Measurements from ENCODE around the gene GATA6. TPM values are rescaled to one million over a fixed set of nuclear protein-coding genes. Genes with fewer than 3 reads are reported as not detected.

The GATA6 gene
- total RNA-seq, 4 donors from 2014 or later, result 0.34 to 1.2 (median 0.86) TPM

DNA sequence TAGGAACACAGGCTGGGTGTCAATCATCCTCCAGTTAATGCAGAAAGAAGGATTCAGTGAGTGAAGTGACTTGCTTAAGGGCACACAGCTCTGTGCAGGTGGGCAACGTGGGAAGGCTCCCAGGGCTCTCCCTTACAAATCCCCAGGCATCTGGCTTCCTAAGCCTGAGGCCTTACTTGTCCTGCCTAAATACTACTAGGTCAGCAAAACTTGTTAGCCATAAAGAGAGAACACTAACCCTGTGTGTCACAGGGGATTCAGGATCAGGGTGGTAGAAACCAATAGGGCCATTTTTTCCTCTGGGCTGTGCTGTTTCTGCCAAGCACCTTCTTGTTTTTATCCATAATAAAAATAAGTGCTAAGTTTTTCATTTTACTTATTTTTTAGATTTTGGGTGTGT, 55.0 kb downstream of the GATA6 start:
- DNase-seq (no peak), ATAC-seq (no peak)
- no peaks in the 10 kb centered on the region for H3K9me3 ChIP-seq
- TF ChIP-seq POLR2A (IDR thresholded peaks at IDR 0.05), result no peak
- TF ChIP-seq, protein P1, sequence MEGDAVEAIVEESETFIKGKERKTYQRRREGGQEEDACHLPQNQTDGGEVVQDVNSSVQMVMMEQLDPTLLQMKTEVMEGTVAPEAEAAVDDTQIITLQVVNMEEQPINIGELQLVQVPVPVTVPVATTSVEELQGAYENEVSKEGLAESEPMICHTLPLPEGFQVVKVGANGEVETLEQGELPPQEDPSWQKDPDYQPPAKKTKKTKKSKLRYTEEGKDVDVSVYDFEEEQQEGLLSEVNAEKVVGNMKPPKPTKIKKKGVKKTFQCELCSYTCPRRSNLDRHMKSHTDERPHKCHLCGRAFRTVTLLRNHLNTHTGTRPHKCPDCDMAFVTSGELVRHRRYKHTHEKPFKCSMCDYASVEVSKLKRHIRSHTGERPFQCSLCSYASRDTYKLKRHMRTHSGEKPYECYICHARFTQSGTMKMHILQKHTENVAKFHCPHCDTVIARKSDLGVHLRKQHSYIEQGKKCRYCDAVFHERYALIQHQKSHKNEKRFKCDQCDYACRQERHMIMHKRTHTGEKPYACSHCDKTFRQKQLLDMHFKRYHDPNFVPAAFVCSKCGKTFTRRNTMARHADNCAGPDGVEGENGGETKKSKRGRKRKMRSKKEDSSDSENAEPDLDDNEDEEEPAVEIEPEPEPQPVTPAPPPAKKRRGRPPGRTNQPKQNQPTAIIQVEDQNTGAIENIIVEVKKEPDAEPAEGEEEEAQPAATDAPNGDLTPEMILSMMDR (IDR thresholded peaks at IDR 0.05 in 4 of 5, conservative IDR thresholded peaks at IDR 0.05 in 1 of 5), result no peak
- intact Hi-C loops (cut with DNase I; ENCODE audit: low total_unique reads) (no loop called here), in situ Hi-C loops (cut with MboI; ENCODE audit: low sequenced_read_pairs in 4 of 4) (no loop called here)
- H3K4me3 ChIP-seq, result no peak overlapping the region
- H3K27ac ChIP-seq, result no peak overlapping the region
- no peaks in the 10 kb centered on the region for H3K36me3 ChIP-seq
- H3K4me1 ChIP-seq, result no peaks in the 10 kb centered on the region
- H3K27me3 ChIP-seq, result no peaks in the 10 kb centered on the region

GRCh38 chr18:22226801-22227200, 57.4 kb downstream of the GATA6 start:
- in situ Hi-C loops (cut with MboI; ENCODE audit: low sequenced_read_pairs in 4 of 4) (no loop called here), intact Hi-C loops (cut with DNase I; ENCODE audit: low total_unique reads) (no loop called here)
- Histone ChIP-seq H3K4me3 (no peak overlapping the region), H3K36me3 (no peaks in the 10 kb centered on the region), H3K4me1 (no peaks in the 10 kb centered on the region), H3K9me3 (no peaks in the 10 kb centered on the region), H3K27ac (no peak overlapping the region), H3K27me3 (no peaks in the 10 kb centered on the region)
- DNase-seq, result no peak
- no peak for ATAC-seq
- TF ChIP-seq, protein P1 (IDR thresholded peaks at IDR 0.05 in 4 of 5, conservative IDR thresholded peaks at IDR 0.05 in 1 of 5), result no peak
- no peak for TF ChIP-seq POLR2A (IDR thresholded peaks at IDR 0.05)

GRCh38 chr18:22228976-22229375, 59.6 kb downstream of the GATA6 start:
- H3K9me3 ChIP-seq, result no peaks in the 10 kb centered on the region
- TF ChIP-seq, protein P1 (IDR thresholded peaks at IDR 0.05 in 4 of 5, conservative IDR thresholded peaks at IDR 0.05 in 1 of 5), result no peak
- no peak for TF ChIP-seq POLR2A (IDR thresholded peaks at IDR 0.05)
- no peak overlapping the region for H3K4me3 ChIP-seq
- in situ Hi-C loops (cut with MboI; ENCODE audit: low sequenced_read_pairs in 4 of 4), result no loop called here
- no peaks in the 10 kb centered on the region for H3K27me3 ChIP-seq
- no peak for DNase-seq
- intact Hi-C loops (cut with DNase I; ENCODE audit: low total_unique reads), result no loop called here
- no peaks in the 10 kb centered on the region for H3K4me1 ChIP-seq
- H3K36me3 ChIP-seq, result no peaks in the 10 kb centered on the region
- H3K27ac ChIP-seq, result no peak overlapping the region
- ATAC-seq, result no peak

DNA sequence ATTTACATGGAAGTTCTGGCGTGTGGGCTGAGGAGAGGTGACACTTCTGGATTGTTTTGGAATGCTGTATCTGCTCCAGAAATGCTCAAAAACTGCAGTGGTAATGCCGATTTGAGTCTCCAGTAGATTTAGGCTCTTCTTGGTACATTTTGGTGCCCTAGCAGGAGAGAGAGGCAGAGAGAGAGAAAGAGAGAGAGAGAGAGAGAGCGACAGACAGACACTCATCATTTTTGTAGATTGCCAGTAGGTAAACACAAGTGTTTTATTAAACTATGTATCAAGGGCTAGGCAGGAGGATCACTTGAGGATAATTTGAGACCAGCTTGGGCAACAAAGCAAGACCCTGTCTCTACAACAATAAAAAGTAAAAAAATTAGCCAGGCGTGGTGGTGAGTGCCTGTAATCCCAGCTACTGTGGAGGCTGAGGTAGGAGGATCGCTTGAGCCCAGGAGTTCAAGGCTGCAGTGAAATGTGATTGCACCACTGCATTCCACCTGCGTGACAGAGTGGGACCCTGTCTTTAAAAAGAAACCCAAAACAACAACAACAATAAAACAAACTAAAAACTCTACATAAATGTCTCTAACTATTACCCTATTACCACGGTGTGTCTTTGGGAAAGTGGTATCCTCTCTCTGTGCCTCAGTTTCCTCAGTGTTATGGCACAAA, 60.2 kb downstream of the GATA6 start:
- DNase-seq (no peak), ATAC-seq (no peak)
- no peak overlapping the region for H3K4me3 ChIP-seq
- no peak overlapping the region for H3K27ac ChIP-seq
- H3K36me3 ChIP-seq, result no peaks in the 10 kb centered on the region
- in situ Hi-C loops (cut with MboI; ENCODE audit: low sequenced_read_pairs in 4 of 4), result no loop called here
- no peaks in the 10 kb centered on the region for H3K27me3 ChIP-seq
- TF ChIP-seq, protein P1 (IDR thresholded peaks at IDR 0.05 in 4 of 5, conservative IDR thresholded peaks at IDR 0.05 in 1 of 5), result no peak
- no peak for TF ChIP-seq POLR2A (IDR thresholded peaks at IDR 0.05)
- H3K4me1 ChIP-seq, result no peaks in the 10 kb centered on the region
- H3K9me3 ChIP-seq, result no peaks in the 10 kb centered on the region
- intact Hi-C loops (cut with DNase I; ENCODE audit: low total_unique reads), result no loop called here

DNA sequence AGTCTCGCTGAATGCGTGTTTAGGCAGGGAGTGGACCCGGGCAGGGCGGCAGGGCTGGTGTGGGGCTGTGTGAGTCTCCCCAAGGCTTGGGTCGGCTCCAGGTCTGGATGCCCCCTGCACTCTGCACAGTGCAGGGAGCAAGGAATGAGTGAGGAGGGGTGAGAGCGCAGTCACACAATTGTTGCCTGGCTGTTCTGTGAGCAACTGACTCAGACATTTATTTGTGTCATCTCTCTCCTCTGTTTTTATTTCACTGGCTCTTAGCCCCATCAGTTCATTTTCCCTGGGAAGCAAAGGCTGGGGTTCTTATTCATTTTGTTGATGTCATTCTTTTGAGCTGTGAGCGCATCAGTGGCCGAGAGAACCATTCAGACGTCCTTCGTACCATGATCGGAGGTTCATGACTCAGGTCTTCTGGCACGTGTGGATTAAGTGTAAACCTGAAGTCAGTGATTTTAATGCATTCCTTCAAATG, 61.1 kb downstream of the GATA6 start:
- no peak for TF ChIP-seq POLR2A (IDR thresholded peaks at IDR 0.05)
- TF ChIP-seq, protein P1 (IDR thresholded peaks at IDR 0.05 in 4 of 5, conservative IDR thresholded peaks at IDR 0.05 in 1 of 5), result no peak
- H3K9me3 ChIP-seq, result no peaks in the 10 kb centered on the region
- no peak overlapping the region for H3K4me3 ChIP-seq
- in situ Hi-C loops (cut with MboI; ENCODE audit: low sequenced_read_pairs in 4 of 4) (no loop called here), intact Hi-C loops (cut with DNase I; ENCODE audit: low total_unique reads) (no loop called here)
- ATAC-seq (no peak), DNase-seq (no peak)
- H3K4me1 ChIP-seq, result no peaks in the 10 kb centered on the region
- no peak overlapping the region for H3K27ac ChIP-seq
- H3K36me3 ChIP-seq, result no peaks in the 10 kb centered on the region
- H3K27me3 ChIP-seq, result no peaks in the 10 kb centered on the region
